HG02798 (cell line): ENCODE data around the gene LIN7C.
"Not testable (repeated sequence)": the region's sequence is repeated elsewhere in the genome, so short reads cannot be mapped to it uniquely, and the experiment has no call there.

Experiments
- ATAC-seq: cut with Tn5 transposase; IDR thresholded peaks from one replicate; pipeline ENCODE4 v1.9.1; 2021; ENCODE audit warnings: mild to moderate bottlenecking; ENCODE audit not compliant: unreplicated experiment, poor library complexity

The LIN7C gene

GRCh38 chr11:27452147-27452546, 54.4 kb downstream of the LIN7C start:
- ATAC-seq: no peak

GRCh38 chr11:27451244-27451965, 55.2 kb downstream of the LIN7C start:
- ATAC-seq: no peak

- ATAC-seq: not testable (repeated sequence)
Observed at GRCh38 chr11:27448184-27448540, 58.4 kb downstream of the LIN7C start.

- no peak for ATAC-seq
Observed at GRCh38 chr11:27447288-27448183, 59.0 kb downstream of the LIN7C start.

- no peak for ATAC-seq
Observed at GRCh38 chr11:27445625-27446024, 60.9 kb downstream of the LIN7C start.

- ATAC-seq: no peak
Observed at GRCh38 chr11:27444801-27445215, 61.8 kb downstream of the LIN7C start.
